Uterus (tissue), 4 donors: ENCODE results near the gene RNF208. TPM values are rescaled to one million over a fixed set of nuclear protein-coding genes. Genes with fewer than 3 reads are reported as not detected.

ENCODE experiments used
- DNase-seq, 2 donors: peaks; one replicate each; pipeline ENCODE4 v3.0.0-alpha.2; 2019 to 2020
- H3K27ac ChIP-seq, 2 donors: fragments of 200-600 bp; sonication (generic); 1 replicate in 1 of 2; 2 replicates in 1 of 2; pipeline ENCODE4 v1.5.1; 2016 to 2018
- H3K27me3 ChIP-seq, 2 donors: fragments of 200-600 bp; sonication (generic); one replicate each; pipeline ENCODE4 v1.5.1; 2018 to 2019; ENCODE audit warnings: control low read depth in 1 of 2
- H3K36me3 ChIP-seq, 2 donors: fragments of 200-600 bp; sonication (generic); one replicate each; pipeline ENCODE4 v1.5.1; 2019; ENCODE audit warnings: control low read depth in 1 of 2
- H3K4me1 ChIP-seq, 2 donors: fragments of 200-600 bp; sonication (generic); one replicate each; pipeline ENCODE4 v1.5.1; 2018 to 2019; ENCODE audit warnings: control low read depth in 1 of 2
- H3K4me3 ChIP-seq, 2 donors: fragments of 200-600 bp; sonication (generic); 1 replicate in 1 of 2; 2 replicates in 1 of 2; pipeline ENCODE4 v1.5.1; 2018 to 2019; ENCODE audit warnings: mild to moderate bottlenecking in 1 of 2
- H3K9me3 ChIP-seq, 2 donors: fragments of 200-600 bp; sonication (generic); one replicate each; pipeline ENCODE4 v1.5.1; 2019; ENCODE audit warnings: control low read depth in 1 of 2
- CTCF ChIP-seq, 4 experiments: fragments of 200-600 bp in 2 of 4; fragments of 450-650 bp in 2 of 4; sonication (generic) in 2 of 4; IDR thresholded peaks; one replicate each; pipeline ENCODE4 v1.5.1; 2016 to 2019; ENCODE audit warnings: antibody characterized with exemption in 4 of 4, mild to moderate bottlenecking in 2 of 4, moderate library complexity in 1 of 4
- POLR2A ChIP-seq, 2 donors: fragments of 450-650 bp; IDR thresholded peaks; one replicate each; pipeline ENCODE4 v1.6.1; 2016; ENCODE audit warnings: antibody characterized with exemption in 2 of 2, mild to moderate bottlenecking in 1 of 2, moderate library complexity in 1 of 2
- intact Hi-C: fragments of 100-400 bp; cut with DNase I; formaldehyde crosslinking; loops from one replicate; pipeline ENCODE4 v1.15.1; 2023; ENCODE audit warnings: low total_unique reads
- total RNA-seq, 4 donors: library from RNA; depleted of rRNA in 3 of 4; stranded (reverse); fragments of >200 nt in 3 of 4; gene quantifications; one replicate each; pipeline versions ENCODE4 v1.1.0 to v1.2.4, GENCODE V29; 2014 to 2023
- donor health status: DM: yes; HTN: yes; CAD: no.

The RNF208 gene
- total RNA-seq, 4 donors from 2014 or later = 3.7 TPM; not detected in 3

GRCh38 chr9:137223078-137223970, 1.3 kb upstream of the RNF208 start:
- TF ChIP-seq POLR2A (IDR thresholded peaks at IDR 0.05) (peak; percentile 13 to 67), CTCF (IDR thresholded peaks at IDR 0.05) (peak in 1 of 4 experiments; percentile 38)
- Histone ChIP-seq H3K27ac (peak overlapping the region; percentile 76 to 90), H3K4me1 (peaks cover 0 to 13% of the 10 kb centered on the region in 2 donors), H3K4me3 (peak overlapping the region; percentile 58 to 63), H3K27me3 (peaks cover 3 to 4% of the 10 kb centered on the region in 2 donors), H3K36me3 (no peaks in the 10 kb centered on the region), H3K9me3 (no peaks in the 10 kb centered on the region)
- intact Hi-C loops = loop anchor here (10.0 kb wide), 1 partner anchor 109 kb away; the partner anchor contains the start of gene DPP7
- DNase-seq = peak; percentile 98 to 99

GRCh38 chr9:137221506-137222111, 431 bp downstream of the RNF208 start:
- Histone ChIP-seq H3K4me1 (peaks cover 0 to 19% of the 10 kb centered on the region in 2 donors), H3K27me3 (no peaks in the 10 kb centered on the region), H3K27ac (no peak overlapping the region), H3K4me3 (peak overlapping the region in 1 of 2 donors; percentile 38), H3K9me3 (no peaks in the 10 kb centered on the region), H3K36me3 (no peaks in the 10 kb centered on the region)
- no peak for TF ChIP-seq POLR2A (IDR thresholded peaks at IDR 0.05)
- TF ChIP-seq CTCF (IDR thresholded peaks at IDR 0.05) = no peak
- intact Hi-C loops = loop anchor here (10.0 kb wide), 1 partner anchor 107 kb away; the partner anchor contains the start of gene DPP7
- DNase-seq = no peak

GRCh38 chr9:137221095-137221505, 940 bp downstream of the RNF208 start:
- H3K4me1 ChIP-seq = peaks cover 0 to 19% of the 10 kb centered on the region in 2 donors
- H3K9me3 ChIP-seq = no peaks in the 10 kb centered on the region
- TF ChIP-seq POLR2A (IDR thresholded peaks at IDR 0.05) = no peak
- no peak for TF ChIP-seq CTCF (IDR thresholded peaks at IDR 0.05)
- no peak overlapping the region for H3K27ac ChIP-seq
- no peaks in the 10 kb centered on the region for H3K36me3 ChIP-seq
- no peak for DNase-seq
- H3K27me3 ChIP-seq = no peaks in the 10 kb centered on the region
- intact Hi-C loops = loop anchor here (10.0 kb wide), 1 partner anchor 106 kb away; the partner anchor contains the start of gene DPP7
- no peak overlapping the region for H3K4me3 ChIP-seq

GRCh38 chr9:137220317-137221094, 1.5 kb downstream of the RNF208 start:
- peaks cover 0 to 19% of the 10 kb centered on the region in 2 donors for H3K4me1 ChIP-seq

More at GRCh38 chr9:137220317-137221094, 1.5 kb downstream of the RNF208 start:
- H3K27me3 ChIP-seq = no peaks in the 10 kb centered on the region
- intact Hi-C loops = loop anchor here (10.0 kb wide), 1 partner anchor 106 kb away; the partner anchor contains the start of gene DPP7
- no peaks in the 10 kb centered on the region for H3K36me3 ChIP-seq
- H3K9me3 ChIP-seq = no peaks in the 10 kb centered on the region
- no peak overlapping the region for H3K27ac ChIP-seq
- no peak for TF ChIP-seq POLR2A (IDR thresholded peaks at IDR 0.05)
- no peak for TF ChIP-seq CTCF (IDR thresholded peaks at IDR 0.05)
- no peak overlapping the region for H3K4me3 ChIP-seq
- no peak for DNase-seq
